A172 (cell line): Measurements from ENCODE around the gene TBC1D2. TPM values are rescaled to one million over a fixed set of nuclear protein-coding genes. Genes with fewer than 3 reads are reported as not detected.

Source experiments
- DNase-seq: peaks from one replicate; pipeline ENCODE4 v3.0.0-alpha.2; 2015; ENCODE audit warnings: low spot score
- total RNA-seq: library from RNA; depleted of rRNA; stranded (reverse); fragments of >200 nt; shearing (Covaris generic); gene quantifications from 2 replicates; pipeline ENCODE4 v1.2.3, GENCODE V29; 2014

TBC1D2 gene
- total RNA-seq, 1 experiment from 2014 or later, result 87.2 TPM

DNA sequence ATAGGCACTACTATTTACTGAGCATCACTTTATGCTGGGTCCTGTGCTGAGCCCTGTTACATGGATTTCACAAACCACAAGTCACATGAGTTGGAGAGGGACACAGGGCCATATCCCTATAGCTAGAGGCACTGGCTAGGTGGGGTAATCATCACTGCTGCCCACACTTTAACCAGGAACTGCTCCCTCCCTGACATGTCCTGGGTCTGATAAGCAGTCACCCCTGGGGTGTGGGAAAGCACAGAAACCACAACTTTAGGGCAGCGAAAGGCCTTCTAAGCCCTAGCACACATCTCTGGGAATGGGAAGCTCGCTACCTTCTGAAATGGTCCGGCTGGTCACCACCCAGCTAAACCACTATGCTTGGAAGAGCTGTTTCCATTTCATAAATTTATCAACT lies 15.0 kb downstream of the TBC1D2 start:
- DNase-seq, result no peak

DNA sequence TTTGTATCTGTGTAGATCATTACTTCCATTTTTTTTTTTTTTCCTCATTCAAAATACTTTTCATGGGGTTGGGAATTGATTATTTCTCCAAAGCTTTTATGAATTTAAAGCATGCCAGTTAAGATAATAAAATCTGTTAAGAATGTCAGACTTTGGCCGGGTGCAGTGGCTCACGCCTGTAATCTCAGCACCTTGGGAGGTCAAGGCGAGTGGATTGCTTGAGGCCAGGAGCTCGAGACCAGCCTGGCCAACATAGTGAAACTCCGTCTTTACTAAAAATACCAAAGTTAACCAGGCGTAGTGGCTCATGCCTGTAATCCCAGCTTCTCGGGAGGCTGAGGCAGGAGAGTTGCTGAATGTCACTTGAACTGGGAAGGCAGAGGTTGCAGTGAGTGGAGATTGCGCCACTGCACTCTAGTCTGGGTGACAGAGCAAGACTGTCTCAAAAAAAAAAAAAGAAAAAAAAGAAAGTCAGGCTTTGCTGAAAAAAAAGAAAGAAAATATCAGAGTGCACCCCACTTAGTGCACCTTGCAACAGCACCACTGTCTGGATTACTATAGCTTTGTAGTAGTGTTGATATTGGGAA lies 18.5 kb downstream of the TBC1D2 start:
- DNase-seq, result no peak

DNA sequence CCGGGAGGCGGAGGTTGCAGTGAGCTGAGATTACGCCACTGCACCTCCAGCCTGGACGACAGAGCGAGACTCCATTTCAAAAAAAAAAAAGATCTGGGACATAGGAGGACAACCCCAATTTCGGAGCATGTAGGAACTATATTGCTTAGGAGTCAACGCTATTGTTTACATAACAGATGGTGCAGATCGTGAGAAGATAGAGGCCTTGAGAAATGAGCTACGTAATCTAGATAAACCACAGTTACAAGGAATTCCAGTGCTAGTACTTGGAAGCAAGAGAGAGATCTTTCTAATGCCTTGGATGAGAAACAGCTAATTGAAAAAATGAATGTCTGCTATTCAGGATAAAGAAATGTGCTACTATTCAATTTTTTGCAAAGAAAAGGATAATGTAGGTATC lies 20.3 kb downstream of the TBC1D2 start:
- no peak for DNase-seq

DNA sequence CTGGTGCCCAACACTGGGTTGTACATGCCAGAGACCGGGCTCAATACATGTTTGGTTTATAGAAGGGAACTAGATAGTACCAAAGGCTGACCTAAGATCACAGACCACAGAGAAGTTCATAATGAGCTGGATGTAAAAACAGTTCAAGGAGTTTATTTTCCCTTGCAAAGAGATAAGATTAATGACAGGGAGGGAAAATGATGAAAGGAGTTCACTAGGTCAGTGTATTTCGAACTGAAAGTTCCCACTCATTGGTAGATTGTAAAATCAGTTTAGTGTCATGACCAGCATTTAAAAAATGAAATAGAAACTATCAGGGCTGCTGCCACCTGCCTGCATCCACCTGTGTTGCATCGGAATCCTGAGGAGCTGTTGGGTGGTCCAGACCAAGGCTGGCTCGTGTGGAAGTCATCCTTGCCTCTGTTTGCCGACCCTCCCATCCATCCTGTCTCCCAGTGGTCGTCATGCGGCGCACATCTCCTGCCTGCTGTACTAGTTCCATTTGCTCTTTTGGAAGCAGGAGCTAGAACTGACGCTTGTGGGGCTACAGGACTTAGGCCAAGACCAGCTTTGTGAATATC lies 21.1 kb downstream of the TBC1D2 start:
- DNase-seq, result no peak

DNA sequence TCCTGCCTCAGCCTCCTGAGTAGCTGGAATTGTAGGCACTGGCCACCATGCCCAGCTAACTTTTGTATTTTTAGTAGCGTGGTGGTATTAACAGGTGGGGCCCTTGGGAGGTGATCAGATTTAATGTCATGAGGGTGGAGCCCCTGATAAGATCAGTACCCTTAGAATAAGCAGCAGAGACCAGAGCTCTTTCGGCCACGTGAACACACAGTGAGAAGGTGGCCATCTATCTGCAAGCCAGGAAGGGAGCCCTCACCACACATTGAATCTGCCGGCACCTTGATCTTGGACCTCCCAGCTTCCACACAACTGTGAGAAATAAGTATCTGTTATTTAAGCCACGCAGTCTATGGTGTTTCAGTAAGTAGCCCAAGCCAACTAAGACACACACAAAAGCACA lies 22.5 kb downstream of the TBC1D2 start:
- no peak for DNase-seq

DNA sequence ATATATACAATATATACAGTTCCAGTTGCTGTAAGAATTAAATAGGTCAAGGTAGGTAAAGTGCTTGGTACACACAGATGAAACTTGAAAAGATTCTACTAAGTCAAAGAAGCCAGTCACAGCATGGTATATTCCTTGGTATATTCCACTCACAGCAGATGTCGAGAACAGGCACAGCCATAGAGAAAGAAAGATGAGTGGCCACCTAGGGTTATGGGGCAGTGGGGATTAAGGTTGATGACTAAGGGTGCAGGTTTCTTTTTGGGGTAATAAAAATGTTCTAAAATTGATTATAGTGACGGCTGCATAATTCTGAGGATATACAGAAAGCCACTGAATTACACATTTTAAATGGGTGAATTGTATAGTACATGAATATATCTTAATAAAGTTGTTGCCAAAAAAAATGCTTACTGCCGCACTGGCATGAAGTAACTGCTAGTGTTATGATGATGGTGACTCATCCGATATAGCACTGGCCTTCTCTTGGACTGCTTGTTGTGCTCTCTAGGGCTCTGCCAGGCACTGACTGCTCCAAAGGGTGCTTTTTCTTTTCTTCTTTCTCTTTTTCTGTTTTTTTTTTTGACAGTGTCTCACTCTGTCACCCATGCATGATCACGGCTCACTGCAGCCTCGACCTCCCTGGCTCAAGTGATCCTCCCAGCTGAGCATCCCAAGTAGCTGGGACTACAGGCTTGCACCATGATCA lies 23.5 kb downstream of the TBC1D2 start:
- DNase-seq, result peak; percentile 93

DNA sequence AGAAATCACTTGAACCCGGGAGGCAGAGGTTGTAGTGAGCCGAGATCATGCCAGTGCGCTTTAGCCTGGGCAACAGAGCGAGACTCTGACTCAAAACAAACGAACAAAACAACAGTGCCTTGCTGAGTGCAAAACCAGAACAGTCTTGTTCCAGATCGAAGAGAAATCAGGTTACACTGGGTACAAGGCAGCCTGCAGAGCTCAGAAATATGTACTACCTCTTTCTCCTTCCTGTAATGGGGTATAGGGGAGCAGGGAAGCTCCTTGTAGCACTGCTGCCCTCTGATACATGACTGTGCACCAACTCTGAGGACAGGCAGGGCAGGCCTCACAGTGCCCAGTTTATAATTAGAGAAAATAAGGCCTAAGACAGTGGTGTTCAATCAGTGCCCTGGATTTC lies 24.7 kb downstream of the TBC1D2 start:
- DNase-seq, result no peak

DNA sequence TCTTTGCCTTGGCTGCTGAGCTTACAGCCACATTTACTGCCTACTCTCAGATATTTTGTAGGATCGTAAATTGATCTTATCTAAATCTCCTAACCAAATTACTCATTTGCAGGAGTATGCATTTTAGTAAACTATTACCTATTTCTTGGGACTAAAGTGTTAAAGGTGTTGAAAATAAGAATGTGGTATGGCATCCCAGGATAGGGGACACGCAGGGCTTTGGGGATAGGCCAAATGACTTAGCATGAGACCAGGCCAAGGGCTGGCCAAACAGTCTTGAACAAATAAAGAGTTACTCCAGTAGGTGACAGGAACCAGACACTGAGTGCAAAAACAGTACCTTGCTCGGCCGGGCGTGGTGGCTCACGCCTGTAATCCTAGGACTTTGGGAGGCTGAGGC lies 25.1 kb downstream of the TBC1D2 start:
- DNase-seq, result no peak

DNA sequence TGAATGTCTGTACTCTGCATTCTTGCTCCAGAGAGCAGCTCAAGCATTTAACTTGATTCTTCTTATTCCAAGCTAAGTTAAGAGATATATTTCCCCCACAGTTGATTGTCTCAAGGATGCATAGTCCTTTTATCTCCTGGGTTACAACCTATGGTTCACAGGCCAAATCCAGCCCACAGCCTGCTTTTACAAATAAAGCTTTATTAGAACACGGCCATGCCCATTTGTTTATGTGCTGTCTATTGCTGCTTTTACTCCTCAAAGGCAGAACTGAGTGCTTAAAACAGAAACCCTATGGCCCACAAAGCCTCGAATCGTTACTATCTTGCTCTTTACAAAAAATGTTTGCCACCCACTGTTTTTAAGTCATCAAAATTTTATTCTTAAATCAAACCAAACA lies 25.8 kb downstream of the TBC1D2 start:
- no peak for DNase-seq

DNA sequence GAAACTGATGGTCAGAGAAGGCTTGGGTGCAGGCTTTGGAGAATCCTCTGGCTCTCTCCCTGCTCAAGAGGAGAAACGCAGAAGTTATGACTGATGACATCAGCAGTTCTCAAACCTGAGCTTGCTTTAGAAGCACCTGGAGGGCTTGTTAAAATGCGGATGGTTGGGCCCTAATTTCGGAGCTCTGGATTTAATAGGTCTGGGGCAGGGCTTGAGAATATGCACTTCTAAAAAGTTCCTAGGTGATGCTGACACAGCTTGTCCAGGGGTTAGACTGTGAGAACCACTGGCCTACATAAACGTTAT lies 26.4 kb downstream of the TBC1D2 start:
- no peak for DNase-seq

DNA sequence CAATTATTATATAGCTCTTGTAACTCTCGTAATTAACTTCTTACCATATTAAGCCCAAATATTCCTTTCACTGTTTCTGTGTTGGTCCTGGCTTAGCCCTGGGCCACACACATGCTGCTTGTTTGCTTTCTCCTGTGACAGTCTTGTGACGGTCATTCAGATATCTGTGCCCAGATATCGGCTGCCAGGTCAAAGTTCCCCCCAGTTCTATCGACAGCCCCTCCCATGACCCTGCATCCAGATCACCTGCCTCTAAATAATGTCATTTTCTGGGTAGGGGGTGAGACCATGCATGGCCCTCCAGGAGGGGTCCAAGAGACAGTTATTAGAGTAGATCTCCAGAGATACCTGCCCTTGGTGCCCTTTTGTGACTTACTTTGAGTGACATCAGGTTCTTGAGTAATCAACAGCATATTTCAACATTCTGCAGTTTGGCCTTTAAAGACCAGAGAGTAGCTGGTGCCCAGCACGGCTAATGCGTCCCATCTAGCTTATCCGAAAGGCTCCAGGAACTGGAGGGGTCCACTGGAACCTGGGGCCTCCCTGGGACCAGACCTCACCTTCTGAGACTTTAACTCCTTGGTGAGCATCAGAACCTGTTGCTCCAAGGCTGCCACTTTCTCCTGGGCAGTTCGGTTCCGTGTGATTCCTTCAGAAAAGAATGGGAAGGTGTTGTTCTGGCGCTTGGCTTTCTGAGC lies 26.9 kb downstream of the TBC1D2 start:
- no peak for DNase-seq

DNA sequence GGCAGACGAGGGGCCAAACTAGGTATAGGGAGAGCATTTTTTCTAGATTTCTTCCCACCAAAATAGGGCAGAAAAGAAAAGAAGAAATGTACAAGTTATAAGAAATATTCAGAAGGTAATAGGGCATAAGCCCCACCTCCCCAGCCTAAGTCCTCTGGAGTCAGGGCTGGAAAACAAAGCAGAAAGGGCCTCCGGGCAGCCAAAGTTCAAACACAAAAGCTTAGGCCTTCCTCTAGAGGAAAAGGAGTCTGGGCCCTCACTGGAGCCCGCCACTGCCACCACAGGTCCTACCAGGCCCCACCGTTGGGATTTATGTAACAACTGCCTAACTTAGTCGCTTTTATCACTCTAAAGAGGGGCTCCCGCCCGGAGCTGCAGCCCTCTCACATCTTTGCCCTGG lies 27.6 kb downstream of the TBC1D2 start:
- DNase-seq, result no peak

DNA sequence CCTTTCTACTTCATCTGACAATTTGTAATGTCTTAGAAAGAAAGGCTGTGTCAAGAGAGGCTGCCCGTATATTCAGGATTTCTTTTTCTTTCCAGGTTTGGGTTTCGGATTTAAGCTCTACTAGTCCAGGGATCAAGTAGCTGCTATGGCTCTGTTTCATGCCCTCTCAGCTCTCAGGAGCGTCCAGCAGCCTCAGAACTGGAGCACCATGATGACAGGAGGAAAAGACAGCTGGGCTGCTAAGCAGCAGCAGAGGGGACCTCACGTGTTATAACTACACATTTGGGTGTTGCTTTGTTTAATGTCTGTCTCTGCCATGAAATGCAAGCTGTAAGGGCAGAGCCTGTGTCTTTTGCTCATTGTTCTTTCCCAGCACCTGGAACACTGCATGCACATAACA lies 28.5 kb downstream of the TBC1D2 start:
- no peak for DNase-seq

DNA sequence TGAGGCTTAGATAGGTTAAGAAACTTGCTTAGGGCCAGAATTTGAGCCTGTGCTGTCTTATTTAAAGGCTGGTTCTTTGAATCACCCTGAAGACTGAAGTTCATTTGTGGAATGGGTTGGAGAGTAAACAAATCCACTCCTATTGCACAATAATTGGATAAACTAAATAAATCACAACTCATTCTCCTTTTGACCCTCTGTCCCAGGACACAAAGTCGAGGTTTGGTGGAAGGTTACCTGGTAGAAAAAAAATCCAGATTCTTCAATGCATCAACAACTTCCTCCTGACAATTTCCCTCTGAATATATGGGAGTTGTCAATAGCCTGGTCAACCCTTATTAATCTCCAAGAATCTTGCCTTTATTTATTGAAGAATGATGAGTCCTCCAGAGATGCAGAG lies 28.9 kb downstream of the TBC1D2 start:
- DNase-seq, result no peak

DNA sequence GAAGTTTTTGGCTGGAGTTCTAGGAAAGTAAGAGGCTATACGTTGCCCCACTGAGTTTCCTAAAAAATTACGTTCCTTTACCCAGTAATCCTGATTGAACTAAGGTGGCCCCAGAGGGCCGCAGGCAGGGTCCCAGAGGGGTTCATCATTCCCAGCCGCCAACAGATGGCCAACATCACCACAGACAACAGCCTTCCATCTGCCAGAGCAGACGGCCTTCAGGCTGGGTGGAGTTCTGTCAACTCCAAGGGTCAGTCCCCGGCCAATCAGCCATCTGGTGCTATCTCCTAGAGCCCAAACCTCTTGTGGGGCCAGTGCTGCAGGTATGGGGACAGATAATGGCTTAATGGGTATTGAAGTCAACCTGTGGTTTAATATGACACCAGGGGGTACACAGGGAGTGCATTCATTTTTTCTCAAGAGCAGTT lies 30.4 kb downstream of the TBC1D2 start:
- DNase-seq, result no peak

DNA sequence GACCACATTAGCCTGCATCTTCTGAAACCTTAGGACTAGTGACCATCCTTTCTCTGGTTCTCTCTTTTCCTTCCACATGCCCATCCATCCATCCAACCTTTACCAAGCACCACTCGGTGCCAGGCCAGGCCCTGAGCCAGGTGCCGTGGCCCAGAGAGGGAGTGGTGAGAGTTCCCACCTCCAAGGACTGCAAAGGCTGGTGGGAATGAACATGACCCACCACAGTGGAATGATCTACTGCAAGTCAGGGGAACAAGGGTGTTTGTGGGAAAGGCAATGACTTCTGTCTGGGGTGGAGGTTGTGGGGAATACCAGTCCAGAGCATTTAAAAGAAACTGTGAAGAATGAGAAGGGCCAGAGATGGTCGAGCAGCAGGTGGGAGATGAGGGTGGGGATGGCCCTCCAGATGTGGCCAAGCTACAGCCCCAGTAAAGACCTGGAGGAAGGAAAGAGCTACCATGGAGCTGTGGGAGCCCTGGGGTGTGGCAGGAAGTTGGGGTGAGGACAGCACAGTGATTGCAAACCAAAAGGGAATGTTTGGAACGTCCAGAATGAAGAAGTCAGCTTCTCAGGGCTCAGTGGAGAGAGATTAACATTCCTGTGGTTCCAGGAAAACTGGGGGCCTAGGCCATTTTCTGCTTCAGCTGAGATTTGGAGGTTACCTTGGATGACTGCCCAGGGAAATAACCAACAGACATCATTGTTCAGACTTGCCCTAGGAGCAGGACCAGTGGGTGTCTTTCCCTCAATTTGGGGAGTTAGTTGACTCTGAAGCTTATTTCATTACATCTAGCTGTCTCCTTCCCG lies 32.4 kb downstream of the TBC1D2 start:
- DNase-seq, result peak; percentile 100

DNA sequence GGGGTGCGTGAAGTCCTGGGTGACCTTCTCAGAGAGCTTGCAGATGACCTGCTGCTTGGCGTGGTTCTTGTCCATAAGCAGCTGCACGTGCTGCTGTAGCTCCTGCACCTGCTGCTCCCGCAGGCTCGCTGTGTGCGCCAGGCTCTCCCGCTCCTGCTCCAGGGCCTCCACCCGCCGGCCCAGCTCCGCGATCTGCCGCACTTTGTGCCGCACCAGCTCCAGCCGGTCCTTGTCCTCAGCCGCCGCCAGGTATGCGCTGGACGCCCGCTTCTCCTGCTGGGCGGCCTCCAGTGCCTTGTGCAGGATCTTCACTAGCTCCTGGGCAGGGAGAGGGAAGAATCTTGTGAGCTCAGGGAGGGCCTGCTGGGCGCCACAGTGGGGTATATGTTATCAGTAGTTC lies 34.5 kb downstream of the TBC1D2 start:
- no peak for DNase-seq

DNA sequence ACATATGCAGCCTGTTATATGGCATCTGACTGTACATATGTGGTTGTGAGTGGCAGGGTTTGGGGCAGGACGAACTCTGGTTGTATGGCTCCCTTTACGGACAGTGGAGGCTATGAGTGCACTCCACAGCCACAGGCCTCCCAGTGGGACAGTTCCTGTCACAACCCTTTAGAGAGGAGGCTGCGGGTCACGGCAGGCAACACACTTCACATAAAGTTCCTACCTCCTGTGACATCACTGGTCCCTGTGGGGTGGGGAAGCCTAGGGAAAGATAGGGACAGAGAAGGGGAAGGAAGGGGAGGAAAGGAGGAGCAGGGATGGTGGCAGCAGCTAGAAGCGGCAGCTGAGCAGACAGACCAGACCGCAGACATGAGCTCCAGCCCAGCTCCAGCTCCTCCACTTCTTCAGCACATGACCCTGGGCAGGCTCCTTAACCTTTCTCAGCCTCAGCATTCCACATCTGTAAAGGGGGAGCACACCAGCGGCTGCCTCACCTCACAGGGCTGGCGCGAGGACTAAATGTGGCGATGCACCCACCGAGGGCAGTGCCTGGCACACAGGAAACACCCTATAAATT lies 35.6 kb downstream of the TBC1D2 start:
- DNase-seq, result no peak

DNA sequence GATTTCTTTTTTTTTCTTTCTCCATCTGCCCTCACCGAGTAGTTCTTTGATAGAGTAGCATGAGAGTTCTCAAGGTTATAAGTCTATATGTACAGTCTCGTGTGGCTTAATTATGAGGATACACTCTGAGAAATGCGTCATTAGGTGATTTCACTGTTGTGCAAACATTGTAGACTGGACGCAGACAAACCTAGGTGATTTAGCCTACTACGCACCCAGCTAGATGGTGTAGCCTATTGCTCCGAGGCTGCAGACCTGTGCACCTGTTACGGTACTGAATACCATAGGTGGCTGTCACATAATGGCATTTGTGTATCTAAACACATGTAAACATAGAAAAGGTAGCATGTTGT lies 36.1 kb downstream of the TBC1D2 start:
- no peak for DNase-seq

DNA sequence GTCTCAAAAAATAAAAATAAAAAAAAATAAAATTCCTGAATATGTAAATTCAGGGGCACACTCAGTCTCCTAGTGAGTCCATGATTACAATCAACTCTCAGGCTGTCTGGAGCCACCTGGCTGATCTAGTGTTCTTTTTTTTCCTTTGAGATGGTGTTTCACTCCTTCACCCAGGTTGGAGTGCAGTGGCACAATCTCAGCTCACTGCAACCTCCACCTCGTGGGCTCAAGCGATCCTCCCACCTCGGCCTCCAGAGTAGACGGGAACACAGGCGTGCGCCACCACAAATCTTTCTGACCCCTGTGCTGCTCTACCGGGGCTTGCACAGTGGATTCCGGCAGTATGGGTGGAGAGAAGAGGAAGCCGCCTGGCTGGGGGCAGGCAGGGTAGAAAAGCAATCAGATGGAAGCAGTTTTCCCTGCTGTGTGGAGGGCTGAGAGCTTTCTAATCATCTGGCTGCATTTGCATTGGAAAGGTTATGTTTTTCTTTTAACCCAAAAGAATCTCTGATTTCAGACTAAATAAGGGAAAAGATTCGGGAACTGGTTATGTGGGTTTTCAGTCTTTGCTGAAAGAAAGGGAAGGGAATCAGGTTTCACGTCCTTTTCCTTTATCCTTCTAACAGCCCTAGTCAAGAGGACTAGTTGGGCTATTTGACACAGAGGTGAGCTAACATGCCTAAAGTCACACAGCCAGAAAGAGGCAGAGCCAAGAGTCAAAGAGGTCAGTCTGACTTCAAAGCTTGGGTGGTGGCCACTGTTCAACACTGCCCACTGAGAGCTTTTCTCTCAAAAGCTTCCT lies 36.7 kb downstream of the TBC1D2 start:
- no peak for DNase-seq

DNA sequence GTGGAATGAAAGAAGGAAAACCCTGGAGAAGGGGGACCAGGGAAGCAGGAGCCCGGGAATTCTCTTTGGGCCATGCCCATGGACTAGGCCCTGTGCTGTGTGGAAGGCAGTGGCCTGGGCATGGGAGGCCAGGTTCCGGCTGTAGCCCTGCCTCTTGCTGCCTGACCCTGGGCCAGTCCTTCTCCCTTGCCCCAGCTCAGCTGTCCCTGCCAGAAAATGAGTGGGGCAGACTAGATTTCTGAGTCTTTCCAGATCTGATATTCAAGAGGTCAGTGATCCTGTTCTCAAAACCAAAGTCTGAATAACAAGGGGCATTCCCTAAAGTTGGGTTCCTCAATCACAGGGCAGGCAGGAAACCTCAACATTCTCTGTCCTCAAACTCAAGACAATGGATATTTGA lies 38.2 kb downstream of the TBC1D2 start:
- DNase-seq, result no peak
